Neural progenitor cell (in vitro differentiated cells): ENCODE measurements around the gene GLO1.

Source experiments
- CTCF ChIP-seq: fragments of 200-600 bp; sonication (generic); IDR thresholded peaks from 2 replicates; pipeline ENCODE4 v1.5.1; 2017; ENCODE audit warnings: antibody characterized with exemption, mild to moderate bottlenecking
- EZH2 ChIP-seq: fragments of 200-600 bp; sonication (generic); IDR thresholded peaks from 2 replicates; pipeline ENCODE4 v1.6.1; 2017; ENCODE audit warnings: antibody characterized with exemption, mild to moderate bottlenecking, moderate library complexity
- EZH2phosphoT487 ChIP-seq: fragments of 200-600 bp; sonication (generic); IDR thresholded peaks from 2 replicates; pipeline ENCODE4 v1.6.1; 2017; ENCODE audit warnings: antibody characterized with exemption

- TF ChIP-seq CTCF (peak; percentile 59), EZH2 (no peak), EZH2phosphoT487 (no peak)
These were observed 17.4 kb upstream of the GLO1 start for GRCh38 chr6:38720295-38720694.
